ENCODE data around the gene ISOC2. TPM values are rescaled to one million over a fixed set of nuclear protein-coding genes. Genes with fewer than 3 reads are reported as not detected.

Gene ISOC2
- total RNA-seq, 2 experiments from 2014 or later = 29.0 to 29.3 TPM

GRCh38 chr19:55441319-55441691 is 20.1 kb downstream of the ISOC2 start:
- DNase-seq = no peak
- Mint-ChIP-seq H3K4me1 (ENCODE audit: low read depth) (peaks cover 14% of the 10 kb centered on the region), H3K9me3 (no peaks in the 10 kb centered on the region), H3K27me3 (peaks cover 66% of the 10 kb centered on the region), H3K4me3 (no peak overlapping the region), H3K27ac (no peak overlapping the region), H3K36me3 (ENCODE audit: low read depth) (no peaks in the 10 kb centered on the region)
- ChIA-PET POLR2A (interaction anchor here (1.2 kb wide), 1 partner anchor 52 kb away, joined by 3 read pairs; no protein-coding TSS in a partner anchor), CTCF (no interaction called here)
- no peak for ATAC-seq
- no peak for TF ChIP-seq CTCF (IDR thresholded peaks at IDR 0.05)
- intact Hi-C loops (cut with micrococcal nuclease) = no loop called here

GRCh38 chr19:55440411-55441105 is 20.9 kb downstream of the ISOC2 start:
- Mint-ChIP-seq H3K27ac (no peak overlapping the region), H3K27me3 (peaks cover 62% of the 10 kb centered on the region), H3K36me3 (ENCODE audit: low read depth) (no peaks in the 10 kb centered on the region), H3K4me3 (no peak overlapping the region), H3K4me1 (ENCODE audit: low read depth) (peaks cover 14% of the 10 kb centered on the region), H3K9me3 (no peaks in the 10 kb centered on the region)
- intact Hi-C loops (cut with micrococcal nuclease) = no loop called here
- ATAC-seq = peak; percentile 71
- TF ChIP-seq CTCF (IDR thresholded peaks at IDR 0.05) = no peak
- ChIA-PET POLR2A (no interaction called here), CTCF (no interaction called here)
- peak; percentile 45 for DNase-seq

- ChIA-PET POLR2A (no interaction called here), CTCF (no interaction called here)
- no peaks in the 10 kb centered on the region for H3K36me3 Mint-ChIP-seq (ENCODE audit: low read depth)
- no peaks in the 10 kb centered on the region for H3K9me3 Mint-ChIP-seq
- intact Hi-C loops (cut with micrococcal nuclease) = no loop called here
- no peak overlapping the region for H3K4me3 Mint-ChIP-seq
- TF ChIP-seq CTCF (IDR thresholded peaks at IDR 0.05) = no peak
- ATAC-seq (no peak), DNase-seq (no peak)
- H3K4me1 Mint-ChIP-seq (ENCODE audit: low read depth) = peaks cover 14% of the 10 kb centered on the region
- peaks cover 53% of the 10 kb centered on the region for H3K27me3 Mint-ChIP-seq
- no peak overlapping the region for H3K27ac Mint-ChIP-seq
Observed at GRCh38 chr19:55439052-55439451, 22.4 kb downstream of the ISOC2 start.

GRCh38 chr19:55437410-55437809 is 24.0 kb downstream of the ISOC2 start:
- intact Hi-C loops (cut with micrococcal nuclease) = no loop called here
- H3K4me1 Mint-ChIP-seq (ENCODE audit: low read depth) = peaks cover 14% of the 10 kb centered on the region
- peaks cover 46% of the 10 kb centered on the region for H3K27me3 Mint-ChIP-seq
- ATAC-seq (no peak), DNase-seq (peak; percentile 50)
- ChIA-PET CTCF (interaction anchor here (1.0 to 2.0 kb wide), 2 partner anchors 16 to 30 kb away, joined by 3 to 8 read pairs; no protein-coding TSS in a partner anchor), POLR2A (interaction anchor here (0.9 to 1.1 kb wide), 3 partner anchors 9 to 181 kb away, joined by 3 read pairs; no protein-coding TSS in a partner anchor)
- no peak for TF ChIP-seq CTCF (IDR thresholded peaks at IDR 0.05)
- H3K9me3 Mint-ChIP-seq = no peaks in the 10 kb centered on the region
- H3K36me3 Mint-ChIP-seq (ENCODE audit: low read depth) = no peaks in the 10 kb centered on the region
- H3K4me3 Mint-ChIP-seq = no peak overlapping the region
- no peak overlapping the region for H3K27ac Mint-ChIP-seq

- peaks cover 47% of the 10 kb centered on the region for H3K27me3 Mint-ChIP-seq
- H3K36me3 Mint-ChIP-seq (ENCODE audit: low read depth) = no peaks in the 10 kb centered on the region
- ATAC-seq = no peak
- intact Hi-C loops (cut with micrococcal nuclease) = no loop called here
- DNase-seq = no peak
- H3K9me3 Mint-ChIP-seq = no peaks in the 10 kb centered on the region
- TF ChIP-seq CTCF (IDR thresholded peaks at IDR 0.05) = no peak
- no peak overlapping the region for H3K27ac Mint-ChIP-seq
- ChIA-PET POLR2A (interaction anchor here (0.9 to 1.1 kb wide), 3 partner anchors 10 to 181 kb away, joined by 3 read pairs; no protein-coding TSS in a partner anchor), CTCF (interaction anchor here (0.8 to 2.0 kb wide), 3 partner anchors 17 to 196 kb away, joined by 3 to 8 read pairs (median 3); no protein-coding TSS in a partner anchor)
- peaks cover 12% of the 10 kb centered on the region for H3K4me1 Mint-ChIP-seq (ENCODE audit: low read depth)
- no peak overlapping the region for H3K4me3 Mint-ChIP-seq
Observed at GRCh38 chr19:55436847-55437246, 24.6 kb downstream of the ISOC2 start.
